HG03066 (cell line): ENCODE data around the gene TNS4.

Source experiments
- ATAC-seq: cut with Tn5 transposase; IDR thresholded peaks from one replicate; pipeline ENCODE4 v1.9.1; 2021; ENCODE audit warnings: low read depth; ENCODE audit not compliant: unreplicated experiment

Gene TNS4

GRCh38 chr17:40458851-40459482 is 42.5 kb downstream of the TNS4 start:
- ATAC-seq = no peak

GRCh38 chr17:40457964-40458791 is 43.2 kb downstream of the TNS4 start:
- ATAC-seq = no peak

- no peak for ATAC-seq
Measured at GRCh38 chr17:40457369-40457768, 44.1 kb downstream of the TNS4 start.

GRCh38 chr17:40456396-40456951 is 44.9 kb downstream of the TNS4 start:
- no peak for ATAC-seq

GRCh38 chr17:40454613-40454995 is 46.8 kb downstream of the TNS4 start:
- no peak for ATAC-seq

- ATAC-seq = no peak
Measured at GRCh38 chr17:40453881-40454612, 47.4 kb downstream of the TNS4 start.

GRCh38 chr17:40452921-40453378 is 48.5 kb downstream of the TNS4 start:
- ATAC-seq = no peak

GRCh38 chr17:40452216-40452787 is 49.1 kb downstream of the TNS4 start:
- ATAC-seq = no peak

GRCh38 chr17:40451420-40451819 is 50.0 kb downstream of the TNS4 start:
- no peak for ATAC-seq

- ATAC-seq = no peak
Measured at GRCh38 chr17:40450175-40450574, 51.2 kb downstream of the TNS4 start.

GRCh38 chr17:40448639-40449261 is 52.7 kb downstream of the TNS4 start:
- no peak for ATAC-seq

GRCh38 chr17:40448213-40448638 is 53.2 kb downstream of the TNS4 start:
- no peak for ATAC-seq

- ATAC-seq = no peak
Measured at GRCh38 chr17:40447806-40448205, 53.6 kb downstream of the TNS4 start.

- no peak for ATAC-seq
Measured at GRCh38 chr17:40447148-40447644, 54.2 kb downstream of the TNS4 start.

- ATAC-seq = no peak
Measured at GRCh38 chr17:40445751-40446468, 55.5 kb downstream of the TNS4 start.

- no peak for ATAC-seq
Measured at GRCh38 chr17:40443988-40444899, 57.2 kb downstream of the TNS4 start.

- no peak for ATAC-seq
Measured at GRCh38 chr17:40443196-40443987, 58.0 kb downstream of the TNS4 start, which contains the start of gene IGFBP4. Gene IGFBP4, plus strand, starts transcription at chr17:40443450. Its CDS starts 286 bp downstream, at chr17:40443736.
